GM12878 (cell line): ENCODE data around the gene CTSH. TPM values are rescaled to one million over a fixed set of nuclear protein-coding genes. Genes with fewer than 3 reads are reported as not detected.

ENCODE experiments used
- BHLHE40 ChIP-seq, 2 experiments: fragments of 450-650 bp in 1 of 2; IDR thresholded peaks; 2 replicates each; pipeline ENCODE4 v1.6.1; 2011 to 2017; ENCODE audit warnings: low read depth in 2 of 2, borderline replicate concordance in 1 of 2, improper control_type of control experiment in 1 of 2, low read length in 1 of 2, mild to moderate bottlenecking in 1 of 2
- CHD4 ChIP-seq: fragments of 200-600 bp; sonication (generic); IDR thresholded peaks from 2 replicates; pipeline ENCODE4 v1.6.1; 2016; ENCODE audit warnings: mild to moderate bottlenecking
- DPF2 ChIP-seq: fragments of 450-650 bp; IDR thresholded peaks from 2 replicates; pipeline ENCODE4 v1.6.1; 2017; ENCODE audit warnings: mild to moderate bottlenecking
- GATAD2B ChIP-seq: fragments of 450-650 bp; conservative IDR thresholded peaks from 2 replicates; pipeline ENCODE4 v1.6.1; 2017; ENCODE audit warnings: low read depth, mild to moderate bottlenecking, moderate library complexity
- IKZF1 ChIP-seq: fragments of 450-650 bp; conservative IDR thresholded peaks from 2 replicates; pipeline ENCODE4 v1.6.1; 2017; ENCODE audit warnings: antibody characterized with exemption, mild to moderate bottlenecking
- IKZF2 ChIP-seq, 2 experiments: fragments of 450-650 bp; IDR thresholded peaks; 2 replicates each; pipeline ENCODE4 v1.6.1; 2017; ENCODE audit warnings: mild to moderate bottlenecking in 2 of 2, moderate library complexity in 2 of 2
- IRF4 ChIP-seq: IDR thresholded peaks from 2 replicates; pipeline ENCODE4 v1.6.1; 2011; ENCODE audit warnings: low read depth, low read length
- NBN ChIP-seq: fragments of 450-650 bp; IDR thresholded peaks from 2 replicates; pipeline ENCODE4 v1.6.1; 2016
- NFXL1 ChIP-seq: fragments of 450-650 bp; IDR thresholded peaks from 2 replicates; pipeline ENCODE4 v1.6.1; 2017; ENCODE audit warnings: antibody characterized with exemption, mild to moderate bottlenecking, borderline replicate concordance
- NRF1 ChIP-seq: conservative IDR thresholded peaks from 2 replicates; pipeline ENCODE4 v1.6.1; 2011; ENCODE audit warnings: mild to moderate bottlenecking, low read depth, low read length, improper control_type of control experiment
- PML ChIP-seq: IDR thresholded peaks from 2 replicates; pipeline ENCODE4 v1.6.1; 2012; ENCODE audit warnings: low read length, inconsistent platforms
- RAD21 ChIP-seq: IDR thresholded peaks from 2 replicates; pipeline ENCODE4 v1.6.1; 2011; ENCODE audit warnings: mild to moderate bottlenecking, low read depth, low read length, moderate library complexity; ENCODE audit not compliant: insufficient read depth
- SMARCA5 ChIP-seq: fragments of 450-650 bp; IDR thresholded peaks from 2 replicates; pipeline ENCODE4 v1.6.1; 2017; ENCODE audit warnings: mild to moderate bottlenecking
- SUZ12 ChIP-seq: fragments of 200-600 bp; sonication (generic); IDR thresholded peaks from one replicate; pipeline ENCODE4 v1.6.1; 2018; ENCODE audit warnings: antibody characterized with exemption, mild to moderate bottlenecking; ENCODE audit not compliant: unreplicated experiment
- polyA plus RNA-seq, 11 experiments: library from polyadenylated mRNA; depleted of rRNA in 4 of 11; unstranded in 6 of 11; stranded (reverse) in 5 of 11; fragments of >200 nt; fragmentation: Nextera tagmentation in 4 of 11; fragmentation: Illumina TruSeq in 1 of 11; extraction: Ambion mirVana in 4 of 11; extraction: Trizol in 1 of 11; gene quantifications; 1 replicate in 1 of 11; 2 replicates in 10 of 11; pipeline versions ENCODE4 v1.2.1 to v1.2.3, GENCODE V29; 2011 to 2016; ENCODE audit warnings: inconsistent platforms in 2 of 11, missing spikeins in 2 of 11, low read depth in 1 of 11
- total RNA-seq, 4 experiments: library from RNA; depleted of rRNA in 3 of 4; stranded (reverse); fragments of >200 nt in 3 of 4; fragmentation: Illumina TruSeq in 1 of 4; extraction: Trizol in 1 of 4; gene quantifications; 2 replicates each; pipeline versions ENCODE4 v1.2.1 to v1.2.3, GENCODE V29; 2013 to 2021
- TF ChIP-seq, protein P1 (sequence below): IDR thresholded peaks from 2 replicates; pipeline ENCODE4 v1.6.1; 2012; ENCODE audit warnings: low read depth, low read length, improper control_type of control experiment
- TF ChIP-seq, protein P2 (sequence below): fragments of 450-650 bp; IDR thresholded peaks from 2 replicates; pipeline ENCODE4 v1.6.1; 2017; ENCODE audit warnings: mild to moderate bottlenecking, moderate library complexity
- TF ChIP-seq, protein P3 (sequence below): fragments of 450-650 bp; IDR thresholded peaks from 2 replicates; pipeline ENCODE4 v1.6.1; 2017; ENCODE audit warnings: low read depth, mild to moderate bottlenecking, moderate library complexity
- TF ChIP-seq, protein P4 (sequence below): fragments of 450-650 bp; IDR thresholded peaks from 2 replicates; pipeline ENCODE4 v1.6.1; 2016; ENCODE audit warnings: mild to moderate bottlenecking
- TF ChIP-seq, protein P5 (sequence below): IDR thresholded peaks from 2 replicates; pipeline ENCODE4 v1.6.1; 2011; ENCODE audit warnings: borderline replicate concordance, low read depth, mild to moderate bottlenecking, moderate library complexity, mixed read lengths, low read length; ENCODE audit not compliant: insufficient read depth; ENCODE audit errors: extremely low read length

Gene CTSH
- total and polyA plus RNA-seq, 10 of the 15 experiments (the other 5 are each of a cell fraction or from before 2014, with no cell fraction given), result 30.2 to 1,212 (median 519) TPM

DNA sequence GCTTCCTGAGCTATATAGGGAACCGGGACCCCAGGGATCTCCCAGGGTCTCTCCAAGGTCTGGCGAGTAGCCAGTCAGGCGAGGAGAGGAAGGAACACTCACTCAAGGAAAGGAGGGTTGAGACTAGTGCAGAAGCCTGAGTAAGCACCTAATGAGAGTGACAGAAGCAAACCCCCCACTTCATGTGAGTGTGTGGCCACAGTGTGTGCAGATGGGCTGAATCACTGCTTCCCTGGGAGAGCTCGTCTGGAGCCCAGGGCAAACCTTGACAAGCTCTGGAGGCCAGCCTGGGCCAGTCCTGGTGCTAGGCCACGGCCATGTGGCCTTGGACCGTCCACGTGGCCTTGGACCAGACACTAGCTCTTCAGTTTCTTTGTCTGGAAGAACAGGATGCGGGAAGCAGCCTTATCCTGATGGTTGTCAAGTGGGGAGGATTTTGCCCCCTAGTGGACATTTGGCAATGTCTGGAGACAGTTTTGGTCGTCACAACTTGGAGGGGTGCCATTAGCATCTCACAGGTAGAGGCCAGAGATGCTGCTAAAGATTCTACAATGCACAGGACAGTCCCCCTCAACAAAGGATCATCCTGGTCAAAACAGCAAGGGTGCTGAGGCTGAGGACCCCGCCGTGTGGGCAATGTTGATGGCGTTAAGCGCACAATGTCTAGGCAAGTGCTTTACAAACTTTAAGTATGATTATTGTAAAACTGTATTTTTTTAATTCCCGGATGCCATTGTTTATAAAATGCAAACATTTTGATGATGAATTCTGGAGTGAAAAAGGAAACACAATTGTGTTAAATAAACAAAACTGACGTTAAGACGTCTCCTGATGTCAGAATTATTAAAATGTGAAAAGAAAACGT is 34.8 kb upstream of the CTSH start (continued):
- TF ChIP-seq IRF4 (peak; percentile 56; the same call in 1 of the 2 replicates), NFXL1 (no peak), NBN (peak; percentile 73), DPF2 (peak; percentile 93), GATAD2B (peak; percentile 59; the same call in 1 of the 2 replicates), PML (no peak), IKZF2 (IDR thresholded peaks at IDR 0.05) (peak; percentile 89), BHLHE40 (IDR thresholded peaks at IDR 0.05; ENCODE audit: borderline replicate concordance in 1 of 2, low read depth in 2 of 2, low read length in 1 of 2) (peak; percentile 5 to 18; a peak in 1 of 4 replicates), RAD21 (peak; percentile 71), NRF1 (no peak), CHD4 (no peak), SUZ12 (no peak), SMARCA5 (peak; percentile 89), IKZF1 (peak; percentile 96)
- TF ChIP-seq, protein P1, sequence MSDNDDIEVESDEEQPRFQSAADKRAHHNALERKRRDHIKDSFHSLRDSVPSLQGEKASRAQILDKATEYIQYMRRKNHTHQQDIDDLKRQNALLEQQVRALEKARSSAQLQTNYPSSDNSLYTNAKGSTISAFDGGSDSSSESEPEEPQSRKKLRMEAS, result peak; percentile 64
- TF ChIP-seq, protein P2, sequence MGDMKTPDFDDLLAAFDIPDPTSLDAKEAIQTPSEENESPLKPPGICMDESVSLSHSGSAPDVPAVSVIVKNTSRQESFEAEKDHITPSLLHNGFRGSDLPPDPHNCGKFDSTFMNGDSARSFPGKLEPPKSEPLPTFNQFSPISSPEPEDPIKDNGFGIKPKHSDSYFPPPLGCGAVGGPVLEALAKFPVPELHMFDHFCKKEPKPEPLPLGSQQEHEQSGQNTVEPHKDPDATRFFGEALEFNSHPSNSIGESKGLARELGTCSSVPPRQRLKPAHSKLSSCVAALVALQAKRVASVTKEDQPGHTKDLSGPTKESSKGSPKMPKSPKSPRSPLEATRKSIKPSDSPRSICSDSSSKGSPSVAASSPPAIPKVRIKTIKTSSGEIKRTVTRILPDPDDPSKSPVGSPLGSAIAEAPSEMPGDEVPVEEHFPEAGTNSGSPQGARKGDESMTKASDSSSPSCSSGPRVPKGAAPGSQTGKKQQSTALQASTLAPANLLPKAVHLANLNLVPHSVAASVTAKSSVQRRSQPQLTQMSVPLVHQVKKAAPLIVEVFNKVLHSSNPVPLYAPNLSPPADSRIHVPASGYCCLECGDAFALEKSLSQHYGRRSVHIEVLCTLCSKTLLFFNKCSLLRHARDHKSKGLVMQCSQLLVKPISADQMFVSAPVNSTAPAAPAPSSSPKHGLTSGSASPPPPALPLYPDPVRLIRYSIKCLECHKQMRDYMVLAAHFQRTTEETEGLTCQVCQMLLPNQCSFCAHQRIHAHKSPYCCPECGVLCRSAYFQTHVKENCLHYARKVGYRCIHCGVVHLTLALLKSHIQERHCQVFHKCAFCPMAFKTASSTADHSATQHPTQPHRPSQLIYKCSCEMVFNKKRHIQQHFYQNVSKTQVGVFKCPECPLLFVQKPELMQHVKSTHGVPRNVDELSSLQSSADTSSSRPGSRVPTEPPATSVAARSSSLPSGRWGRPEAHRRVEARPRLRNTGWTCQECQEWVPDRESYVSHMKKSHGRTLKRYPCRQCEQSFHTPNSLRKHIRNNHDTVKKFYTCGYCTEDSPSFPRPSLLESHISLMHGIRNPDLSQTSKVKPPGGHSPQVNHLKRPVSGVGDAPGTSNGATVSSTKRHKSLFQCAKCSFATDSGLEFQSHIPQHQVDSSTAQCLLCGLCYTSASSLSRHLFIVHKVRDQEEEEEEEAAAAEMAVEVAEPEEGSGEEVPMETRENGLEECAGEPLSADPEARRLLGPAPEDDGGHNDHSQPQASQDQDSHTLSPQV, result no peak
- TF ChIP-seq, protein P3, sequence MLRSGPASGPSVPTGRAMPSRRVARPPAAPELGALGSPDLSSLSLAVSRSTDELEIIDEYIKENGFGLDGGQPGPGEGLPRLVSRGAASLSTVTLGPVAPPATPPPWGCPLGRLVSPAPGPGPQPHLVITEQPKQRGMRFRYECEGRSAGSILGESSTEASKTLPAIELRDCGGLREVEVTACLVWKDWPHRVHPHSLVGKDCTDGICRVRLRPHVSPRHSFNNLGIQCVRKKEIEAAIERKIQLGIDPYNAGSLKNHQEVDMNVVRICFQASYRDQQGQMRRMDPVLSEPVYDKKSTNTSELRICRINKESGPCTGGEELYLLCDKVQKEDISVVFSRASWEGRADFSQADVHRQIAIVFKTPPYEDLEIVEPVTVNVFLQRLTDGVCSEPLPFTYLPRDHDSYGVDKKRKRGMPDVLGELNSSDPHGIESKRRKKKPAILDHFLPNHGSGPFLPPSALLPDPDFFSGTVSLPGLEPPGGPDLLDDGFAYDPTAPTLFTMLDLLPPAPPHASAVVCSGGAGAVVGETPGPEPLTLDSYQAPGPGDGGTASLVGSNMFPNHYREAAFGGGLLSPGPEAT, result peak; percentile 38; the same call in 1 of the 2 replicates
- TF ChIP-seq, protein P4, sequence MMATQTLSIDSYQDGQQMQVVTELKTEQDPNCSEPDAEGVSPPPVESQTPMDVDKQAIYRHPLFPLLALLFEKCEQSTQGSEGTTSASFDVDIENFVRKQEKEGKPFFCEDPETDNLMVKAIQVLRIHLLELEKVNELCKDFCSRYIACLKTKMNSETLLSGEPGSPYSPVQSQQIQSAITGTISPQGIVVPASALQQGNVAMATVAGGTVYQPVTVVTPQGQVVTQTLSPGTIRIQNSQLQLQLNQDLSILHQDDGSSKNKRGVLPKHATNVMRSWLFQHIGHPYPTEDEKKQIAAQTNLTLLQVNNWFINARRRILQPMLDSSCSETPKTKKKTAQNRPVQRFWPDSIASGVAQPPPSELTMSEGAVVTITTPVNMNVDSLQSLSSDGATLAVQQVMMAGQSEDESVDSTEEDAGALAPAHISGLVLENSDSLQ, result peak; percentile 37; the same call in 1 of the 2 replicates
- TF ChIP-seq, protein P5, sequence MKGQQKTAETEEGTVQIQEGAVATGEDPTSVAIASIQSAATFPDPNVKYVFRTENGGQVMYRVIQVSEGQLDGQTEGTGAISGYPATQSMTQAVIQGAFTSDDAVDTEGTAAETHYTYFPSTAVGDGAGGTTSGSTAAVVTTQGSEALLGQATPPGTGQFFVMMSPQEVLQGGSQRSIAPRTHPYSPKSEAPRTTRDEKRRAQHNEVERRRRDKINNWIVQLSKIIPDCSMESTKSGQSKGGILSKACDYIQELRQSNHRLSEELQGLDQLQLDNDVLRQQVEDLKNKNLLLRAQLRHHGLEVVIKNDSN, result peak; percentile 12
